Stimulated activated naive B cell treated with anti-CD40 and anti-IgM and Interleukin-4, amounts not matched to agents 10 μg/mL and 1 μg/mL and 100 μg/mL, for 72 hours (primary cell): ENCODE measurements around the gene DMC1.
"Not testable (repeated sequence)": the region's sequence is repeated elsewhere in the genome, so short reads cannot be mapped to it uniquely, and the experiment has no call there.

Experiments used
- ATAC-seq, 2 donors: fragments of 150-1000 bp; cut with Tn5 transposase; replicated peaks; 2 replicates each; pipeline ENCODE4 v1.10.0; 2021; ENCODE audit warnings: moderate library complexity in 1 of 2
- DNase-seq: peaks from one replicate; pipeline ENCODE4 v3.0.0; 2021
- H3K27ac Mint-ChIP-seq: one replicate; pipeline ENCODE4 v1.8.0; 2022; ENCODE audit warnings: mild to moderate bottlenecking, mixed read lengths
- H3K27me3 Mint-ChIP-seq, 2 donors: one replicate each; pipeline ENCODE4 v1.8.0; 2022; ENCODE audit warnings: mixed read lengths in 2 of 2
- H3K36me3 Mint-ChIP-seq, 2 donors: one replicate each; pipeline ENCODE4 v1.8.0; 2022; ENCODE audit warnings: mixed read lengths in 2 of 2, mild to moderate bottlenecking in 1 of 2
- H3K4me1 Mint-ChIP-seq, 2 donors: one replicate each; pipeline ENCODE4 v1.8.0; 2022; ENCODE audit warnings: mixed read lengths in 2 of 2, mild to moderate bottlenecking in 1 of 2
- H3K4me3 Mint-ChIP-seq, 2 donors: one replicate each; pipeline ENCODE4 v1.8.0; 2022; ENCODE audit warnings: mild to moderate bottlenecking in 2 of 2, mixed read lengths in 2 of 2, moderate library complexity in 1 of 2
- H3K9me3 Mint-ChIP-seq, 2 donors: one replicate each; pipeline ENCODE4 v1.8.0; 2022; ENCODE audit warnings: mixed read lengths in 2 of 2, mild to moderate bottlenecking in 1 of 2

The DMC1 gene

GRCh38 chr22:38481162-38481870 lies 88.7 kb downstream of the DMC1 start:
- Mint-ChIP-seq H3K4me3 (no peak overlapping the region), H3K9me3 (no peaks in the 10 kb centered on the region), H3K27me3 (no peaks in the 10 kb centered on the region), H3K4me1 (peaks cover 1 to 6% of the 10 kb centered on the region in 2 donors), H3K27ac (peak overlapping the region; percentile 27), H3K36me3 (peaks cover 34 to 46% of the 10 kb centered on the region in 2 donors)
- DNase-seq (no peak), ATAC-seq (no peak)

- H3K4me3 Mint-ChIP-seq = no peak overlapping the region
- DNase-seq (no peak), ATAC-seq (no peak)
- H3K27ac Mint-ChIP-seq = peak overlapping the region; percentile 37
- H3K27me3 Mint-ChIP-seq = no peaks in the 10 kb centered on the region
- H3K9me3 Mint-ChIP-seq = no peaks in the 10 kb centered on the region
- peaks cover 0 to 5% of the 10 kb centered on the region in 2 donors for H3K4me1 Mint-ChIP-seq
- peaks cover 25 to 31% of the 10 kb centered on the region in 2 donors for H3K36me3 Mint-ChIP-seq
Measured at GRCh38 chr22:38479096-38479837, 90.7 kb downstream of the DMC1 start.

- no peaks in the 10 kb centered on the region for H3K9me3 Mint-ChIP-seq
- H3K4me1 Mint-ChIP-seq = no peaks in the 10 kb centered on the region
- peak overlapping the region; percentile 76 for H3K27ac Mint-ChIP-seq
- H3K27me3 Mint-ChIP-seq = no peaks in the 10 kb centered on the region
- DNase-seq (no peak), ATAC-seq (no peak)
- no peak overlapping the region for H3K4me3 Mint-ChIP-seq
- H3K36me3 Mint-ChIP-seq = peaks cover 14% of the 10 kb centered on the region in 2 donors
Measured at GRCh38 chr22:38477585-38477984, 92.4 kb downstream of the DMC1 start.

- no peak overlapping the region for H3K27ac Mint-ChIP-seq
- DNase-seq = no peak
- no peak overlapping the region for H3K4me3 Mint-ChIP-seq
- H3K36me3 Mint-ChIP-seq = no peaks in the 10 kb centered on the region
- peaks cover 4 to 9% of the 10 kb centered on the region in 2 donors for H3K27me3 Mint-ChIP-seq
- no peak for ATAC-seq
- H3K4me1 Mint-ChIP-seq = no peaks in the 10 kb centered on the region
- H3K9me3 Mint-ChIP-seq = no peaks in the 10 kb centered on the region
Measured at GRCh38 chr22:38474003-38474607, 95.9 kb downstream of the DMC1 start.

- H3K9me3 Mint-ChIP-seq = no peaks in the 10 kb centered on the region
- peaks cover 10 to 13% of the 10 kb centered on the region in 2 donors for H3K4me1 Mint-ChIP-seq
- no peak overlapping the region for H3K27ac Mint-ChIP-seq
- DNase-seq = no peak
- ATAC-seq = no peak
- peaks cover 21 to 36% of the 10 kb centered on the region in 2 donors for H3K27me3 Mint-ChIP-seq
- no peaks in the 10 kb centered on the region for H3K36me3 Mint-ChIP-seq
- no peak overlapping the region for H3K4me3 Mint-ChIP-seq
Measured at GRCh38 chr22:38471237-38471636, 98.7 kb downstream of the DMC1 start.

GRCh38 chr22:38470179-38470578 lies 99.8 kb downstream of the DMC1 start:
- H3K4me3 Mint-ChIP-seq, H3K27ac Mint-ChIP-seq, DNase-seq, ATAC-seq, H3K36me3 Mint-ChIP-seq, H3K9me3 Mint-ChIP-seq: not testable (repeated sequence)
- peaks cover 10 to 22% of the 10 kb centered on the region in 2 donors for H3K4me1 Mint-ChIP-seq
- H3K27me3 Mint-ChIP-seq = peaks cover 32 to 47% of the 10 kb centered on the region in 2 donors

GRCh38 chr22:38469306-38469781 lies 100.6 kb downstream of the DMC1 start:
- Mint-ChIP-seq H3K36me3 (no peaks in the 10 kb centered on the region), H3K4me3 (no peak overlapping the region), H3K27ac (no peak overlapping the region), H3K4me1 (peaks cover 10 to 24% of the 10 kb centered on the region in 2 donors), H3K27me3 (peaks cover 35 to 53% of the 10 kb centered on the region in 2 donors), H3K9me3 (no peaks in the 10 kb centered on the region)
- no peak for ATAC-seq
- no peak for DNase-seq
